H9 (cell line): ENCODE results near the gene SPTY2D1. TPM values are rescaled to one million over a fixed set of nuclear protein-coding genes. Genes with fewer than 3 reads are reported as not detected.

ENCODE experiments used
- DNase-seq: peaks from one replicate; pipeline ENCODE4 v3.0.0-alpha.2; 2017
- H2AFZ ChIP-seq: one replicate; pipeline ENCODE4 v1.6.1; 2013; ENCODE audit warnings: mild to moderate bottlenecking, low read length, control low read depth, moderate library complexity
- H2AK5ac ChIP-seq: 2 replicates; pipeline ENCODE4 v1.6.1; 2013; ENCODE audit warnings: low read length, control low read depth, mixed read lengths; ENCODE audit not compliant: insufficient read length
- H2BK120ac ChIP-seq: one replicate; pipeline ENCODE4 v1.6.1; 2013; ENCODE audit warnings: low read depth, mild to moderate bottlenecking, low read length, control low read depth, inconsistent platforms; ENCODE audit not compliant: poor library complexity, severe bottlenecking
- H2BK12ac ChIP-seq: 2 replicates; pipeline ENCODE4 v1.6.1; 2013; ENCODE audit warnings: low read length, control low read depth, mixed read lengths, low read depth; ENCODE audit not compliant: insufficient read length
- H2BK15ac ChIP-seq: 2 replicates; pipeline ENCODE4 v1.6.1; 2013; ENCODE audit warnings: low read depth, low read length, control low read depth
- H2BK20ac ChIP-seq: one replicate; pipeline ENCODE4 v1.6.1; 2013; ENCODE audit warnings: low read depth, mild to moderate bottlenecking, low read length, control low read depth, inconsistent platforms; ENCODE audit not compliant: poor library complexity, severe bottlenecking
- H2BK5ac ChIP-seq: 2 replicates; pipeline ENCODE4 v1.6.1; 2013; ENCODE audit warnings: low read length, control low read depth, mixed read lengths; ENCODE audit not compliant: insufficient read length
- H3K14ac ChIP-seq: 2 replicates; pipeline ENCODE4 v1.6.1; 2013; ENCODE audit warnings: low read length, control low read depth; ENCODE audit not compliant: insufficient read depth
- H3K18ac ChIP-seq: 2 replicates; pipeline ENCODE4 v1.6.1; 2013; ENCODE audit warnings: low read depth, mild to moderate bottlenecking, mixed read lengths, low read length, control low read depth; ENCODE audit not compliant: insufficient read length
- H3K23ac ChIP-seq: 2 replicates; pipeline ENCODE4 v1.6.1; 2013; ENCODE audit warnings: low read length, control low read depth, mixed read lengths, low read depth; ENCODE audit not compliant: insufficient read length
- H3K23me2 ChIP-seq: 2 replicates; pipeline ENCODE4 v1.6.1; 2013; ENCODE audit warnings: low read depth, mild to moderate bottlenecking, mixed read lengths, low read length, control low read depth; ENCODE audit not compliant: insufficient read length, poor library complexity, severe bottlenecking
- H3K27ac ChIP-seq: 2 replicates; pipeline ENCODE4 v1.5.1; 2013; ENCODE audit warnings: low read length, control low read depth, mixed read lengths, low read depth; ENCODE audit not compliant: insufficient read length
- H3K27me3 ChIP-seq: 2 replicates; pipeline ENCODE4 v1.6.1; 2013; ENCODE audit warnings: low read length, control low read depth, inconsistent platforms; ENCODE audit not compliant: insufficient read depth
- H3K4ac ChIP-seq: 2 replicates; pipeline ENCODE4 v1.6.1; 2013; ENCODE audit warnings: low read depth, mild to moderate bottlenecking, control low read depth, inconsistent platforms, low read length, moderate library complexity
- H3K4me1 ChIP-seq: 2 replicates; pipeline ENCODE4 v1.6.1; 2013; ENCODE audit warnings: low read length, control low read depth, inconsistent platforms; ENCODE audit not compliant: insufficient read depth
- H3K4me2 ChIP-seq: 2 replicates; pipeline ENCODE4 v1.6.1; 2013; ENCODE audit warnings: low read length, control low read depth, mixed read lengths; ENCODE audit not compliant: insufficient read length, insufficient read depth
- H3K56ac ChIP-seq: 2 replicates; pipeline ENCODE4 v1.6.1; 2013; ENCODE audit warnings: low read depth, mild to moderate bottlenecking, mixed read lengths, low read length, control low read depth; ENCODE audit not compliant: insufficient read length
- H3K79me1 ChIP-seq: 2 replicates; pipeline ENCODE4 v1.6.1; 2013; ENCODE audit warnings: low read depth, mild to moderate bottlenecking, moderate library complexity, low read length, control low read depth, inconsistent platforms; ENCODE audit not compliant: insufficient read depth, poor library complexity, severe bottlenecking
- H3K79me2 ChIP-seq: 2 replicates; pipeline ENCODE4 v1.6.1; 2013; ENCODE audit warnings: low read length, control low read depth, inconsistent platforms; ENCODE audit not compliant: insufficient read depth
- H3K9ac ChIP-seq: 2 replicates; pipeline ENCODE4 v1.6.1; 2013; ENCODE audit warnings: low read length, control low read depth, mixed read lengths; ENCODE audit not compliant: insufficient read length; ENCODE audit errors: extremely low read depth
- H3K9me3 ChIP-seq: one replicate; pipeline ENCODE4 v1.6.1; 2013; ENCODE audit warnings: low read depth, low read length, inconsistent platforms; ENCODE audit not compliant: control insufficient read depth
- H3T11ph ChIP-seq: one replicate; pipeline ENCODE4 v1.6.1; 2013; ENCODE audit warnings: mild to moderate bottlenecking, low read length, control low read depth, inconsistent platforms
- H4K20me1 ChIP-seq: one replicate; pipeline ENCODE4 v1.6.1; 2013; ENCODE audit not compliant: control insufficient read depth, insufficient read length, insufficient read depth
- H4K5ac ChIP-seq: 2 replicates; pipeline ENCODE4 v1.6.1; 2013; ENCODE audit warnings: low read depth, mild to moderate bottlenecking, mixed read lengths, low read length, control low read depth; ENCODE audit not compliant: insufficient read length
- H4K8ac ChIP-seq: replicated peaks from 2 replicates; pipeline ENCODE4 v1.6.1; 2013; ENCODE audit warnings: low read length, control low read depth, mixed read lengths, low read depth; ENCODE audit not compliant: insufficient read length
- H4K91ac ChIP-seq: 2 replicates; pipeline ENCODE4 v1.6.1; 2013; ENCODE audit warnings: low read depth, mild to moderate bottlenecking, moderate library complexity, mixed read lengths, low read length, control low read depth; ENCODE audit not compliant: insufficient read length
- H3K27ac Mint-ChIP-seq, 3 experiments: 2 replicates in 2 of 3; 3 replicates in 1 of 3; pipeline ENCODE4 v1.8.0; 2020 to 2021; ENCODE audit warnings: mixed read lengths in 3 of 3, mild to moderate bottlenecking in 1 of 3, moderate library complexity in 1 of 3
- H3K27me3 Mint-ChIP-seq: 2 replicates; pipeline ENCODE4 v1.8.0; 2021; ENCODE audit warnings: low read depth, mild to moderate bottlenecking, moderate library complexity, mixed read lengths
- H3K36me3 Mint-ChIP-seq, 3 experiments: 2 replicates in 2 of 3; 3 replicates in 1 of 3; pipeline ENCODE4 v1.8.0; 2020 to 2021; ENCODE audit warnings: low read depth in 3 of 3, mixed read lengths in 3 of 3; ENCODE audit not compliant: insufficient read depth in 1 of 3
- H3K4me1 Mint-ChIP-seq, 2 experiments: 2 replicates each; pipeline ENCODE4 v1.8.0; 2020; ENCODE audit warnings: mixed read lengths in 2 of 2
- H3K4me3 Mint-ChIP-seq, 2 experiments: 2 replicates in 1 of 2; 3 replicates in 1 of 2; pipeline ENCODE4 v1.8.0; 2020 to 2021; ENCODE audit warnings: mild to moderate bottlenecking in 2 of 2, mixed read lengths in 2 of 2, moderate library complexity in 1 of 2
- H3K9me3 Mint-ChIP-seq, 2 experiments: 2 replicates in 1 of 2; 3 replicates in 1 of 2; pipeline ENCODE4 v1.8.0; 2020; ENCODE audit warnings: mild to moderate bottlenecking in 2 of 2, mixed read lengths in 2 of 2, moderate library complexity in 1 of 2
- WGBS: extraction: QIAGEN DNeasy Blood & Tissue Kit; methylation state at CpG from one replicate; pipeline ENCODE4 v1.1.7; 2013; ENCODE audit warnings: missing lambda C conversion rate, low lambda C conversion rate, mixed read lengths; ENCODE audit not compliant: insufficient read length; ENCODE audit errors: extremely low coverage; 5-methylcytosine and 5-hydroxymethylcytosine counted together
- total RNA-seq: library from RNA; stranded (reverse); gene quantifications from 2 replicates; pipeline ENCODE4 v1.2.1, GENCODE V29; 2021
- TF ChIP-seq, protein P1 (sequence below): fragments of 200-600 bp; sonication (generic); conservative IDR thresholded peaks from 3 replicates; pipeline ENCODE4 v1.8.0; 2021; ENCODE audit warnings: antibody characterized with exemption, mild to moderate bottlenecking

SPTY2D1 gene
- total RNA-seq, 1 experiment from 2014 or later, result 15.9 TPM

DNA sequence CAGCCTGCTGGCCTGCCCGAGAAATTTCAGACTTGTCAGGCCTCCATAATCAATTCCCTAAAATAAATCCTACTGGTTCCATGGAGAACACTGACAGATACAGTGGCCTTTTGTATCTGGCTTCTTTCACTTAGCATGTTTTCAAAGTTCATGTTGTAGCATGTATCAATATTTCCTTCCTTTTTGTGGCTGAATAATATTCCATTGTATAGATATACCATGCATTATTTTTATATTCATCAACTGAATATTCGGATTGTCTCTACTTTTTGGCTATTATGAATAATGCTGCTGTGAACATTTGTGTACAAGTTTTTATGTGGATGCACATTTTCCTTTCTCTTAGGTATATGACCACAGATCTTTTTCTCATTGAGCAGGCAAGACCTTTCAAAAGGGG, 10.4 kb downstream of the SPTY2D1 start:
- H2BK20ac ChIP-seq, result no peak overlapping the region
- peaks cover 3% of the 10 kb centered on the region in 2 experiments; a peak in 2 of 5 replicates for H3K9me3 Mint-ChIP-seq
- H2BK5ac ChIP-seq, result no peak overlapping the region
- no peak overlapping the region for H3K27ac Mint-ChIP-seq
- H2AK5ac ChIP-seq, result no peak overlapping the region
- H3K4me3 Mint-ChIP-seq, result no peak overlapping the region
- no peak overlapping the region for H2AFZ ChIP-seq
- H4K5ac ChIP-seq, result no peak overlapping the region
- peaks cover 10% of the 10 kb centered on the region for H3K79me1 ChIP-seq
- H3K23ac ChIP-seq, result no peak overlapping the region
- no peaks in the 10 kb centered on the region for H4K20me1 ChIP-seq
- H2BK120ac ChIP-seq, result no peak overlapping the region
- no peak overlapping the region for H3K56ac ChIP-seq
- no peak overlapping the region for H3K4me2 ChIP-seq
- H3K27me3 ChIP-seq, result no peaks in the 10 kb centered on the region
- H2BK15ac ChIP-seq, result no peak overlapping the region
- H3K9me3 ChIP-seq, result no peaks in the 10 kb centered on the region
- no peak overlapping the region for H3K14ac ChIP-seq
- H3K4me1 Mint-ChIP-seq, result no peaks in the 10 kb centered on the region; a peak in 1 of 4 replicates
- H3K27ac ChIP-seq, result no peak overlapping the region
- no peaks in the 10 kb centered on the region for H3K23me2 ChIP-seq
- H3K4ac ChIP-seq, result no peak overlapping the region
- H4K91ac ChIP-seq, result no peak overlapping the region
- H2BK12ac ChIP-seq, result no peak overlapping the region
- no CpG with 5 or more reads among the region's 2 CpGs for WGBS
- peaks cover 0 to 6% (median 4%) of the 10 kb centered on the region in 3 experiments; a peak in 2 of 7 replicates for H3K36me3 Mint-ChIP-seq
- no peak overlapping the region for H4K8ac ChIP-seq
- H3K4me1 ChIP-seq, result no peaks in the 10 kb centered on the region
- TF ChIP-seq, protein P1, sequence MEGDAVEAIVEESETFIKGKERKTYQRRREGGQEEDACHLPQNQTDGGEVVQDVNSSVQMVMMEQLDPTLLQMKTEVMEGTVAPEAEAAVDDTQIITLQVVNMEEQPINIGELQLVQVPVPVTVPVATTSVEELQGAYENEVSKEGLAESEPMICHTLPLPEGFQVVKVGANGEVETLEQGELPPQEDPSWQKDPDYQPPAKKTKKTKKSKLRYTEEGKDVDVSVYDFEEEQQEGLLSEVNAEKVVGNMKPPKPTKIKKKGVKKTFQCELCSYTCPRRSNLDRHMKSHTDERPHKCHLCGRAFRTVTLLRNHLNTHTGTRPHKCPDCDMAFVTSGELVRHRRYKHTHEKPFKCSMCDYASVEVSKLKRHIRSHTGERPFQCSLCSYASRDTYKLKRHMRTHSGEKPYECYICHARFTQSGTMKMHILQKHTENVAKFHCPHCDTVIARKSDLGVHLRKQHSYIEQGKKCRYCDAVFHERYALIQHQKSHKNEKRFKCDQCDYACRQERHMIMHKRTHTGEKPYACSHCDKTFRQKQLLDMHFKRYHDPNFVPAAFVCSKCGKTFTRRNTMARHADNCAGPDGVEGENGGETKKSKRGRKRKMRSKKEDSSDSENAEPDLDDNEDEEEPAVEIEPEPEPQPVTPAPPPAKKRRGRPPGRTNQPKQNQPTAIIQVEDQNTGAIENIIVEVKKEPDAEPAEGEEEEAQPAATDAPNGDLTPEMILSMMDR, result no peak
- H3K18ac ChIP-seq, result no peak overlapping the region
- H3T11ph ChIP-seq, result no peak overlapping the region
- no peak for DNase-seq
- H3K79me2 ChIP-seq, result peaks cover 14% of the 10 kb centered on the region; the same call in 1 of the 2 replicates
- H3K27me3 Mint-ChIP-seq, result no peaks in the 10 kb centered on the region
- H3K9ac ChIP-seq, result no peak overlapping the region
